ENCODE data around the gene CD276. TPM values are rescaled to one million over a fixed set of nuclear protein-coding genes. Genes with fewer than 3 reads are reported as not detected.
"Not testable (repeated sequence)": the region's sequence is repeated elsewhere in the genome, so short reads cannot be mapped to it uniquely, and the experiment has no call there.

Gene CD276
- total RNA-seq, 3 donors from 2014 or later: 20.9 to 119 (median 73.7) TPM

- Histone ChIP-seq H3K27me3 (no peaks in the 10 kb centered on the region), H3K4me1 (no peaks in the 10 kb centered on the region), H3K9me3 (no peaks in the 10 kb centered on the region), H3K27ac (no peak overlapping the region), H3K4me3 (no peak overlapping the region), H3K36me3 (no peaks in the 10 kb centered on the region)
- TF ChIP-seq POLR2AphosphoS5 (IDR thresholded peaks at IDR 0.05) (no peak), CTCF (IDR thresholded peaks at IDR 0.05) (no peak), POLR2A (IDR thresholded peaks at IDR 0.05) (no peak)
- no peak for DNase-seq (ENCODE audit: low spot score in 2 of 2)
- intact Hi-C loops (cut with DNase I; ENCODE audit: low total_unique reads): no loop called here
Observed at GRCh38 chr15:73727330-73727976, 43.3 kb downstream of the CD276 start.

GRCh38 chr15:73732051-73732450, 47.9 kb downstream of the CD276 start:
- DNase-seq (ENCODE audit: low spot score in 2 of 2); H3K4me3 ChIP-seq; H3K4me1 ChIP-seq; H3K9me3 ChIP-seq; H3K27me3 ChIP-seq; H3K27ac ChIP-seq; H3K36me3 ChIP-seq; intact Hi-C loops (cut with DNase I; ENCODE audit: low total_unique reads): not testable (repeated sequence)

- intact Hi-C loops (cut with DNase I; ENCODE audit: low total_unique reads): no loop called here
- DNase-seq (ENCODE audit: low spot score in 2 of 2): no peak
- Histone ChIP-seq H3K9me3 (no peaks in the 10 kb centered on the region), H3K4me3 (no peak overlapping the region), H3K27ac (no peak overlapping the region), H3K4me1 (no peaks in the 10 kb centered on the region), H3K27me3 (no peaks in the 10 kb centered on the region), H3K36me3 (no peaks in the 10 kb centered on the region)
- TF ChIP-seq CTCF (IDR thresholded peaks at IDR 0.05): no peak
- no peak for TF ChIP-seq POLR2A (IDR thresholded peaks at IDR 0.05)
- no peak for TF ChIP-seq POLR2AphosphoS5 (IDR thresholded peaks at IDR 0.05)
Observed at GRCh38 chr15:73732930-73733329, 48.7 kb downstream of the CD276 start.

DNA sequence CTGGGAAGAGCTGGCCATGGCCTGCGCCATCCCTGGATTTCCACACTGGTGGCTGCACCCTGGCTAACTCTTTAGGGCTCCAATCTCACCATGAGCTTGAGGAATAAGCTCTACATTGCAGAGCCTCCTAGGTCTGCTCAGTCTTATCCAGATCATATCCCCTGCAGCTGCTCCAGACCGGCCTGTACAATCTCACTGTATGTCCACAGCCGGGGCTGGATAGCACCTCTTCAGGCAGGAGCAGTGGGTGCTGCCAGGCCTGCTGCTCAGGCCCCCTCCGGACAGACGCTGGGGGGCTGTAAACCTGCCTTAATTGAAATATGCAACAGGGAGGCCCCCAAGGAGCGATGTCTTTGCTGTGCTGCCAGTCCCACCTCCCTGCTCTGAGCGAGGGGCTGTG, 53.4 kb downstream of the CD276 start:
- no peak for DNase-seq (ENCODE audit: low spot score in 2 of 2)
- Histone ChIP-seq H3K27me3 (no peaks in the 10 kb centered on the region), H3K27ac (no peak overlapping the region), H3K36me3 (no peaks in the 10 kb centered on the region), H3K4me3 (no peak overlapping the region), H3K4me1 (no peaks in the 10 kb centered on the region), H3K9me3 (no peaks in the 10 kb centered on the region)
- TF ChIP-seq CTCF (IDR thresholded peaks at IDR 0.05) (no peak), POLR2A (IDR thresholded peaks at IDR 0.05) (no peak), POLR2AphosphoS5 (IDR thresholded peaks at IDR 0.05) (no peak)
- intact Hi-C loops (cut with DNase I; ENCODE audit: low total_unique reads): no loop called here

- peaks cover 0 to 3% of the 10 kb centered on the region in 2 donors for H3K4me1 ChIP-seq
- H3K36me3 ChIP-seq: no peaks in the 10 kb centered on the region
- no peaks in the 10 kb centered on the region for H3K9me3 ChIP-seq
- H3K27ac ChIP-seq: no peak overlapping the region
- no peak overlapping the region for H3K4me3 ChIP-seq
- no peak for TF ChIP-seq CTCF (IDR thresholded peaks at IDR 0.05)
- no peak for TF ChIP-seq POLR2A (IDR thresholded peaks at IDR 0.05)
- TF ChIP-seq POLR2AphosphoS5 (IDR thresholded peaks at IDR 0.05): no peak
- intact Hi-C loops (cut with DNase I; ENCODE audit: low total_unique reads): no loop called here
- no peak for DNase-seq (ENCODE audit: low spot score in 2 of 2)
- H3K27me3 ChIP-seq: no peaks in the 10 kb centered on the region
Observed at GRCh38 chr15:73740152-73741048, 56.2 kb downstream of the CD276 start.
